HFFc6 (cell line): ENCODE data around the gene TRIB2. TPM values are rescaled to one million over a fixed set of nuclear protein-coding genes. Genes with fewer than 3 reads are reported as not detected.

Source experiments
- DNase-seq: peaks from one replicate; pipeline ENCODE4 v3.0.0-alpha.2; 2018
- H3K27ac Mint-ChIP-seq: 2 replicates; pipeline ENCODE4 v1.8.0; 2020; ENCODE audit warnings: mild to moderate bottlenecking, mixed read lengths
- H3K27me3 Mint-ChIP-seq: 2 replicates; pipeline ENCODE4 v1.8.0; 2021; ENCODE audit warnings: mild to moderate bottlenecking, moderate library complexity, mixed read lengths; ENCODE audit not compliant: insufficient read depth
- H3K36me3 Mint-ChIP-seq: 2 replicates; pipeline ENCODE4 v1.8.0; 2021; ENCODE audit warnings: low read depth, mixed read lengths
- H3K4me1 Mint-ChIP-seq: 2 replicates; pipeline ENCODE4 v1.8.0; 2020; ENCODE audit warnings: low read depth, mixed read lengths
- H3K4me3 Mint-ChIP-seq: 2 replicates; pipeline ENCODE4 v1.8.0; 2020; ENCODE audit warnings: mild to moderate bottlenecking, moderate library complexity, mixed read lengths
- H3K9me3 Mint-ChIP-seq: 2 replicates; pipeline ENCODE4 v1.8.0; 2020; ENCODE audit warnings: mild to moderate bottlenecking, mixed read lengths
- CTCF ChIP-seq: fragments of 200-600 bp; sonication (generic); IDR thresholded peaks from 2 replicates; pipeline ENCODE4 v1.5.0; 2021; ENCODE audit warnings: antibody characterized with exemption, mild to moderate bottlenecking
- total RNA-seq, 6 experiments: library from RNA; stranded (reverse); fragmentation: NEBNext Ultra II Directional; extraction: Animal tissue kit (Norgen Biotek cat#: 25700); gene quantifications; 2 replicates in 1 of 6; 3 replicates in 5 of 6; pipeline ENCODE4 v1.2.3, GENCODE V29; 2021

Gene TRIB2
- total RNA-seq, 6 experiments from 2014 or later = 13.6 to 22.9 (median 16.8) TPM

- Mint-ChIP-seq H3K36me3 (peaks cover 47% of the 10 kb centered on the region), H3K4me1 (peaks cover 14% of the 10 kb centered on the region)
- TF ChIP-seq CTCF = no peak
Observed at GRCh38 chr2:12731701-12732280, 15.1 kb downstream of the TRIB2 start.

DNA sequence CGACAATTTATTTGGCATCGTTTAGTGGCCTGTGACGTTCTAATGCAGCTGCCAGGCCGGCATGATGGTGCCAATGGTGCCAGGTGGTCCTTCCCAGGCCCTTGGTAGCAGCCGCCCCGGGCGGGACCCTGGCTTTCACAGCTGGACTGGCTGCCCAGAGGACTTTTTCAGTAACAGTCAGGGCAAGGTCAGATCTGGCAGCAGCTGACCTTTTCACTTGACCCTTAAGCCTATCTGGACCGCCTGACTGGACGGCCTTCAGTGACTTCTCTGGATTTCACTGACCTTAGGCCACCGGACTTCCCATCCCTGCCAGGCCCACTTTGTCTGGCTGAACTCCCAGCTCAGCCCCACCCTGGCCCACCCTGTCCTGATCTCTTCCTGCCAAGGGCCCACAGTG, 15.9 kb downstream of the TRIB2 start:
- H3K27me3 Mint-ChIP-seq = peaks cover 1% of the 10 kb centered on the region; the same call in 1 of the 2 replicates
- TF ChIP-seq CTCF = no peak
- H3K4me1 Mint-ChIP-seq = peaks cover 12% of the 10 kb centered on the region
- DNase-seq = no peak
- no peak overlapping the region for H3K4me3 Mint-ChIP-seq
- H3K9me3 Mint-ChIP-seq = no peaks in the 10 kb centered on the region
- H3K27ac Mint-ChIP-seq = no peak overlapping the region
- H3K36me3 Mint-ChIP-seq = peaks cover 48% of the 10 kb centered on the region

More at GRCh38 chr2:12731701-12732280, 15.1 kb downstream of the TRIB2 start:
- DNase-seq = no peak
- Mint-ChIP-seq H3K27me3 (peaks cover 1% of the 10 kb centered on the region; the same call in 1 of the 2 replicates), H3K9me3 (no peaks in the 10 kb centered on the region), H3K27ac (no peak overlapping the region), H3K4me3 (no peak overlapping the region)

GRCh38 chr2:12733846-12734245, 17.1 kb downstream of the TRIB2 start:
- Mint-ChIP-seq H3K4me1 (peaks cover 12% of the 10 kb centered on the region), H3K4me3 (no peak overlapping the region), H3K27ac (no peak overlapping the region), H3K9me3 (no peaks in the 10 kb centered on the region), H3K36me3 (peaks cover 50% of the 10 kb centered on the region), H3K27me3 (peaks cover 1% of the 10 kb centered on the region)
- TF ChIP-seq CTCF = no peak
- no peak for DNase-seq

DNA sequence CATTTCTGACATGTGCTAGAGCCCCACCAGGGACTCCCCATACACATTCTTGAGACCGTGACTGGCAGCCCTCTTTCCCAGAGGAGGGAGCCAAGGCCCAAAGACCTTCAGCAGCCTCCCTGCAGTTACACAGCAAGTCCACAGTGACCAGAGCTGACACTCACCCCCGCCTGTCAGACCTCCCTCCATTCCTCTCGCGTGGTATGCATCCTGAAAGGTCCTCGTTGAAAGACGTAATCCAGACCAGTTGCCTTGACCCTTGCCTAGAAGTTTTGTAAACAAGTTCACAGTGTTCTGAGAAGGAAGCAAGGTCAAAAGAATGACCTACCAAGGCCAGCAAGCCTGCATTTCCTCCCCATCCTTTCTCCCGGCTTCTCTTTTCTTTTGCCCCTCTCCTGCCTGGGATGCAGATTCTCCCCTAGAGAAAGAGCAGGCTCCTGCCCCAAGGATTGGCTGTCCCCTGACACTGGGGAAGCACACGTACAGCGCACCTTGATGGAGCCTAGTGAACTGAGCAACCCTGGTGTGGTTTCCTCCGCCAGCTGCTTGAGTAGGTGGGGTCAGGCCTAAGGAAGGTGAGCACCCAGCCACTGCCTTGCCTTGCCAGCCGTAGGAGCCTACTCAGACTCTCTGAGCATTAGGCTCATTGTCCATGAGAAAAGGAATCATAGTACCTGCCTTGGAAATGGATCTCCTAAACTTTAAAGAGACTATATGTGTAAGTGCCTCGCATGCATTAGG, 18.3 kb downstream of the TRIB2 start:
- Mint-ChIP-seq H3K4me3 (no peak overlapping the region), H3K36me3 (peaks cover 52% of the 10 kb centered on the region), H3K9me3 (no peaks in the 10 kb centered on the region), H3K27ac (no peak overlapping the region), H3K27me3 (peaks cover 1% of the 10 kb centered on the region), H3K4me1 (peaks cover 12% of the 10 kb centered on the region)
- no peak for TF ChIP-seq CTCF
- no peak for DNase-seq

- peaks cover 12% of the 10 kb centered on the region for H3K4me1 Mint-ChIP-seq
- no peak for TF ChIP-seq CTCF
- H3K27ac Mint-ChIP-seq = no peak overlapping the region
- H3K27me3 Mint-ChIP-seq = peaks cover 1% of the 10 kb centered on the region
- H3K36me3 Mint-ChIP-seq = peaks cover 56% of the 10 kb centered on the region
- no peak overlapping the region for H3K4me3 Mint-ChIP-seq
- no peaks in the 10 kb centered on the region for H3K9me3 Mint-ChIP-seq
- no peak for DNase-seq
Observed at GRCh38 chr2:12737297-12737696, 20.6 kb downstream of the TRIB2 start.
